CD4-positive, alpha-beta memory T cell (primary cell): Measurements from ENCODE around the gene SLC22A3. TPM values are rescaled to one million over a fixed set of nuclear protein-coding genes. Genes with fewer than 3 reads are reported as not detected.

Experiments used
- CTCF ChIA-PET: fragments of 350-600 bp; sonication (Branson Sonifier 250); formaldehyde crosslinking; loops from one replicate; lab custom pipeline; 2021; ENCODE audit warnings: inconsistent platforms; ENCODE audit not compliant: partially characterized antibody; lab: Charles Lee
- POLR2A ChIA-PET: fragments of 350-600 bp; sonication (Branson Sonifier 250); formaldehyde crosslinking; loops from one replicate; lab custom pipeline; 2021; ENCODE audit not compliant: partially characterized antibody; lab: Charles Lee
- DNase-seq, 5 donors: peaks; one replicate each; pipeline versions ENCODE4 v3.0.0 to v3.0.0-alpha.2; 2020 to 2022; ENCODE audit warnings: mixed read lengths in 1 of 5
- H3K27ac ChIP-seq: one replicate; pipeline ENCODE4 v1.7.0; 2013; ENCODE audit warnings: low read depth, low read length
- H3K27me3 ChIP-seq: 2 replicates; pipeline ENCODE4 v1.7.0; 2013; ENCODE audit warnings: mild to moderate bottlenecking, low read length, moderate library complexity; ENCODE audit not compliant: insufficient read depth
- H3K36me3 ChIP-seq: 2 replicates; pipeline ENCODE4 v1.7.0; 2013; ENCODE audit warnings: mild to moderate bottlenecking, low read length, moderate library complexity; ENCODE audit not compliant: insufficient read depth
- H3K4me1 ChIP-seq: 2 replicates; pipeline ENCODE4 v1.7.0; 2013; ENCODE audit warnings: mild to moderate bottlenecking, low read length, moderate library complexity; ENCODE audit not compliant: insufficient read depth
- H3K4me3 ChIP-seq, 2 donors: one replicate each; pipeline ENCODE4 v1.7.0; 2013; ENCODE audit warnings: low read length in 2 of 2, mild to moderate bottlenecking in 1 of 2
- H3K9me3 ChIP-seq, 2 donors: one replicate each; pipeline ENCODE4 v1.7.0; 2013; ENCODE audit warnings: low read length in 2 of 2, control low read depth in 1 of 2; ENCODE audit not compliant: control insufficient read depth in 1 of 2
- H3K27ac Mint-ChIP-seq, 7 donors: one replicate each; pipeline ENCODE4 v1.8.0; 2020 to 2021; ENCODE audit warnings: mixed read lengths in 7 of 7, mild to moderate bottlenecking in 6 of 7, inconsistent platforms in 3 of 7, moderate library complexity in 3 of 7
- H3K27me3 Mint-ChIP-seq, 2 donors: one replicate each; pipeline ENCODE4 v1.8.0; 2020 to 2021; ENCODE audit warnings: mixed read lengths in 2 of 2
- H3K36me3 Mint-ChIP-seq, 2 donors: one replicate each; pipeline ENCODE4 v1.8.0; 2020 to 2021; ENCODE audit warnings: mixed read lengths in 2 of 2, inconsistent platforms in 1 of 2, mild to moderate bottlenecking in 1 of 2
- H3K4me1 Mint-ChIP-seq, 4 donors: one replicate each; pipeline ENCODE4 v1.8.0; 2020 to 2021; ENCODE audit warnings: mixed read lengths in 4 of 4, mild to moderate bottlenecking in 1 of 4
- H3K4me3 Mint-ChIP-seq, 8 donors: one replicate each; pipeline ENCODE4 v1.8.0; 2020 to 2021; ENCODE audit warnings: mixed read lengths in 8 of 8, mild to moderate bottlenecking in 7 of 8, moderate library complexity in 6 of 8, inconsistent platforms in 3 of 8
- H3K9me3 Mint-ChIP-seq, 8 donors: one replicate each; pipeline ENCODE4 v1.8.0; 2020 to 2021; ENCODE audit warnings: mixed read lengths in 8 of 8, mild to moderate bottlenecking in 5 of 8, inconsistent platforms in 3 of 8, moderate library complexity in 1 of 8
- intact Hi-C: fragments of 100-400 bp; cut with micrococcal nuclease; formaldehyde crosslinking; loops from one replicate; pipeline ENCODE4 v1.15.1; 2023
- polyA plus RNA-seq, 2 donors: library from polyadenylated mRNA; unstranded; fragments of 300-500 nt; fragmentation: Illumina TruSeq; gene quantifications; one replicate each; pipeline ENCODE4 v1.2.3, GENCODE V29; 2021
- total RNA-seq, 2 experiments: library from RNA; stranded (reverse); gene quantifications; one replicate each; pipeline ENCODE4 v1.2.3, GENCODE V29; 2021

The SLC22A3 gene
- total and polyA plus RNA-seq, 4 experiments from 2014 or later = 0.20 to 0.38 TPM; not detected in 2

DNA sequence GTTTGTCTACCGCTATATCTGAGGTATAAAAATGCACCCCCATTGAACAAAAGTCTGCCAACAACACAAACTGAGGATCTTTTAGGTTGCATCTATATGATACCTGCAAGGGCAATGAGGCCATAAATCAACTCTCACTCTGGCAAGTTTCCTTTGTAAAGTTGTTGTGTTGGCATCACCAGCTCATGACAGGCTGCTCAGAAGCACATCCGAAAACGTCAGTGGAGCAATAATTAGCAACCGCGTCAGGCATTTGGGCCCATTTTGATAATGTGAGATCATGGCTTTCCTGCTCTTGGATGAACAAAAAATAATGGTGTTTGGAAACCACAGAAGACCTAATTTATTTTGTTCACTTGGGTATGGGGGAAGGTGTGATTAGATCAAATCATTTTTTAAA is 12.0 kb upstream of the SLC22A3 start:
- H3K4me3 Mint-ChIP-seq = no peak overlapping the region
- no peaks in the 10 kb centered on the region for H3K36me3 ChIP-seq
- no peak overlapping the region for H3K4me3 ChIP-seq
- no peak overlapping the region for H3K27ac Mint-ChIP-seq
- DNase-seq = no peak
- intact Hi-C loops = no loop called here
- H3K4me1 Mint-ChIP-seq = no peaks in the 10 kb centered on the region
- no peak overlapping the region for H3K27ac ChIP-seq
- no peaks in the 10 kb centered on the region for H3K4me1 ChIP-seq
- CTCF ChIA-PET = no interaction called here
- H3K27me3 ChIP-seq = no peaks in the 10 kb centered on the region
- peaks cover 23 to 28% of the 10 kb centered on the region in 2 donors for H3K27me3 Mint-ChIP-seq
- H3K36me3 Mint-ChIP-seq = no peaks in the 10 kb centered on the region
- POLR2A ChIA-PET = no interaction called here
- H3K9me3 Mint-ChIP-seq = no peaks in the 10 kb centered on the region
- no peaks in the 10 kb centered on the region for H3K9me3 ChIP-seq

DNA sequence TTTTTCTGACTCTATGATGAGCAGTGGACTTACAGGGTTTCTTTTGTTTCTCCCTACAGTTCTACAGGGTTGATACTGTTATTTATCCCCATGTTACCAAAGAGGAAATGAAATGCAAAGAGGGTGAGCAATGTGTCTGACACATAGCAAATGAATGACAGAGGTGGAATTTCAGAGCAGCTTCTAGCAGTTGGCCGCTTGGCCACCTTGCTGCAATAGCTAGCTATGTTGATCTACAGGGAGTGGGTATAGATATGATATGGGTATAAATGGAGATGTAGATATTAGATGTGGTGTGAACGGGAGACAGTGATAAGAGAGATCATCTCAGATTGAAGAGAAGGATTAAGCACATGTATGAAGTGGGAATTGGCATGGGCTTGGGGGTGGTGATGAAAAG is 10.9 kb upstream of the SLC22A3 start:
- H3K4me1 Mint-ChIP-seq = no peaks in the 10 kb centered on the region
- no peaks in the 10 kb centered on the region for H3K4me1 ChIP-seq
- intact Hi-C loops = no loop called here
- no peaks in the 10 kb centered on the region for H3K36me3 Mint-ChIP-seq
- H3K9me3 Mint-ChIP-seq = no peaks in the 10 kb centered on the region
- no peak overlapping the region for H3K27ac ChIP-seq
- CTCF ChIA-PET = no interaction called here
- POLR2A ChIA-PET = no interaction called here
- no peak overlapping the region for H3K27ac Mint-ChIP-seq
- H3K27me3 Mint-ChIP-seq = peaks cover 23 to 24% of the 10 kb centered on the region in 2 donors
- H3K4me3 Mint-ChIP-seq = no peak overlapping the region
- DNase-seq = no peak
- no peak overlapping the region for H3K4me3 ChIP-seq
- H3K36me3 ChIP-seq = no peaks in the 10 kb centered on the region
- H3K9me3 ChIP-seq = no peaks in the 10 kb centered on the region
- no peaks in the 10 kb centered on the region for H3K27me3 ChIP-seq

DNA sequence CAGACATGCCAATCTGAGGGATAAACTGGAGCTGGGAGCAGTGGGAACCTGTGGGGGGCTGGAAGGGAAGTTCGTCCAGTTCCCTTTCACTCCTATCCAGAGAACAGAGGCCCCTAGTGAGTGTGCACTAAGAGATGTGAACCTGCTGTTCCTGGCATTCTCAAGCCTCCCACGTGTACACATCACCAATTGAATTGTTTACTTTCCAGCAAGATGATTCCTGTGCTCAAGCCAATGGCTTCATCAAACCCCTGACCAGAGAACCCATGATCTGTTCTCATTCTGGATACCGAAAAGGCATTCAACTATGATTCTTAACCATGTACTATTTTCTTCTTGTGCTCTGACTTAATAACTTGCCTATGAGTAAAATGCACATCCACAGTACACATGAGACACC is 10.2 kb upstream of the SLC22A3 start:
- ChIA-PET CTCF (no interaction called here), POLR2A (no interaction called here)
- Histone ChIP-seq H3K4me3 (no peak overlapping the region), H3K36me3 (no peaks in the 10 kb centered on the region), H3K27me3 (no peaks in the 10 kb centered on the region), H3K27ac (no peak overlapping the region), H3K4me1 (no peaks in the 10 kb centered on the region), H3K9me3 (no peaks in the 10 kb centered on the region)
- Mint-ChIP-seq H3K27me3 (peaks cover 21% of the 10 kb centered on the region in 2 donors), H3K27ac (no peak overlapping the region), H3K4me3 (no peak overlapping the region), H3K9me3 (no peaks in the 10 kb centered on the region), H3K4me1 (no peaks in the 10 kb centered on the region), H3K36me3 (no peaks in the 10 kb centered on the region)
- DNase-seq = no peak
- intact Hi-C loops = no loop called here

DNA sequence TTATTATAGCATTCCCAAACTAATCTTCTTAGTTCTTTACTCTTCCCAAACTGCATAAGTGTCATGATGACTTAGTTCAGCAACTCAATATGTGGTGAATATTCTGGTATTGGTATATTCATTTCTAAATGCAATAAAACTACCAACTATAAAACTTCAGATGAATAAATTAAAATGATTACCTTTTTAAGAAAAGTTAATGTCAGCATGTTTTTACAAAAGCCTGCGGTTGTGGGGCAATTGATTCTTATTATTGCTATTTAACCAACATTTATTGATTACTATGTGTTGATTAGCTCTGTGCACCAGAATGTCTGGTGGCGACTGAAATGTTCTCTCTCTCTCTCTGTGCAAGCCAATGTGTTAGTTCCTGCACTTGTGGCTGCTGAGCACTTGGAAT is 5.0 kb upstream of the SLC22A3 start:
- Mint-ChIP-seq H3K27me3 (peaks cover 16 to 24% of the 10 kb centered on the region in 2 donors), H3K36me3 (no peaks in the 10 kb centered on the region), H3K27ac (no peak overlapping the region), H3K9me3 (peaks cover 0 to 2% (median 0%) of the 10 kb centered on the region in 8 donors), H3K4me3 (no peak overlapping the region), H3K4me1 (peaks cover 0 to 9% (median 5%) of the 10 kb centered on the region in 4 donors)
- H3K36me3 ChIP-seq = no peaks in the 10 kb centered on the region
- H3K27ac ChIP-seq = no peak overlapping the region
- H3K4me3 ChIP-seq = no peak overlapping the region
- ChIA-PET CTCF (no interaction called here), POLR2A (no interaction called here)
- no peak for DNase-seq
- intact Hi-C loops = no loop called here
- H3K4me1 ChIP-seq = no peaks in the 10 kb centered on the region
- no peaks in the 10 kb centered on the region for H3K9me3 ChIP-seq
- H3K27me3 ChIP-seq = peaks cover 6% of the 10 kb centered on the region

DNA sequence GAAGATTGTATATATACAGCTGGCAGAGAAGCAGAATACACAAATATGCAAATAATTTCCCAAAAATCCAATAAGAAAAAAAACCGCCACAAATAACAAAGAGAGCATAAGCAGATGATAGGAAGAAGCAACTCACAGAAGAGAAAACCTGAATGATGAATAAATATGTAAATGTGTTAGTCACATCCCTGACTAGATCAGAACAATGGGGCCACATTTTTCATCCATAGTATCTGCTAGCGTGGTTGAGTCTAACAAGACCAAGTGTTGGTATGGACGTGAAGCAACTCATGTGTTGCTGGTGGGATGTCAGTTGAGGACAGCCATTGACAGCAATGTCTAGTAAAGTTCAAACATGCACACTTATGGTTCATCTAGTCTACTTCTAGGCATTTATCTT is 3.9 kb upstream of the SLC22A3 start:
- no peaks in the 10 kb centered on the region for H3K9me3 ChIP-seq
- ChIA-PET CTCF (no interaction called here), POLR2A (no interaction called here)
- Mint-ChIP-seq H3K27ac (no peak overlapping the region), H3K36me3 (no peaks in the 10 kb centered on the region), H3K27me3 (peaks cover 21 to 23% of the 10 kb centered on the region in 2 donors), H3K9me3 (peaks cover 0 to 2% (median 0%) of the 10 kb centered on the region in 8 donors), H3K4me1 (peaks cover 3 to 13% (median 6%) of the 10 kb centered on the region in 4 donors), H3K4me3 (no peak overlapping the region)
- no peak overlapping the region for H3K27ac ChIP-seq
- intact Hi-C loops = no loop called here
- no peak overlapping the region for H3K4me3 ChIP-seq
- no peaks in the 10 kb centered on the region for H3K4me1 ChIP-seq
- H3K36me3 ChIP-seq = no peaks in the 10 kb centered on the region
- peaks cover 6% of the 10 kb centered on the region for H3K27me3 ChIP-seq
- DNase-seq = no peak

DNA sequence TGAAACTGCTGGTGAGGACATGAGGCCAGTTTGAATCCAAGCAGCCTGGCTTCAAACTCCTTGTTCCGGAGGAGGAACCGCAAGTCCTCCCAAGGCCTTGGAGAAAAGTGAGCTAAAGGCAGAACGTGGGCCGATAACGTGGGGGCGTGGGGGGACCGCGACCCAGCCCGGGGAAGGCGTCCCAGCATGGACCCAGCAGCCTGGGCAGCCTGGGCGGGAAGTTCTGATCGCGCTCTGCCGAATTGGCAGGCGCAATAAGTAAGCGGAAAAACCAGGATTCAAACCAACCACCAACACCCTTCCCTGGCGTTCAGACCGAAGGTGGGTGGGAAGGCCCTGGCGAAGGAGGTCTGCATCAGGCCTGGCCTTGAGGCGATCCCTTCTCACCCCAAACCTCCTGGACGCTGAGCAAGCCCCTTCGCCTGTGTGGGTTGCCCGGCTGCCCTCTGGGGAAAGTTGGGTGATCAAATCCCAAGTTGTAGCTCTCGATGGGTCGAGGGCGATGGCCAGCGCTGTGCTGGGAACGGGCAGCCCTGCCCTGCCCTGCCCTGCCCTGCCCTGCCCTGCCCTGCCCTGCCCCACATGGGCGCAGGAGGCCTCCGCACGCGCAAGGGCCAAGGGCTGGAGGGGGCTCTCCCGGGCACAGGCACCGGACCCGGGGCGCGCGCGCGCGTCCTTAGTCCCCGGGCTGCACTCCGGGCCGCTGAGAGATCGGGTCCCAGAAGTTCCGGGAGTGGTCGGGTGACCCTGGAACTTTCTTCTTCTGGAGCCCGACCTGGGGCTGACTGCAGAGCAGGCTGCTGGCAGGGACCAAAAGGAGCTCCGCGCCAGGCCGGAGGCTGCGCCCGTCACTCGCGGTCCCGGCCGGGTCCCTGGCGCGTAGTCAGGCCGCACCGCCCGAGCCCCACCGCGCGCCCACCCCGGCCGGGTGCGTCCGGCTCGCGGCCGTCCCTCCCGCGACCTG is 637 bp upstream of the SLC22A3 start:
- H3K27ac Mint-ChIP-seq = no peak overlapping the region
- DNase-seq = no peak
- intact Hi-C loops = no loop called here
- H3K36me3 Mint-ChIP-seq = no peaks in the 10 kb centered on the region
- H3K4me3 ChIP-seq = no peak overlapping the region
- no peak overlapping the region for H3K27ac ChIP-seq
- H3K36me3 ChIP-seq = no peaks in the 10 kb centered on the region
- no peaks in the 10 kb centered on the region for H3K4me1 ChIP-seq
- peaks cover 0 to 2% (median 0%) of the 10 kb centered on the region in 8 donors for H3K9me3 Mint-ChIP-seq
- peak overlapping the region in 4 of 8 donors; percentile 1 to 52 (median 12) for H3K4me3 Mint-ChIP-seq
- ChIA-PET POLR2A (no interaction called here), CTCF (no interaction called here)
- no peaks in the 10 kb centered on the region for H3K9me3 ChIP-seq
- peaks cover 3 to 21% (median 10%) of the 10 kb centered on the region in 4 donors for H3K4me1 Mint-ChIP-seq
- H3K27me3 ChIP-seq = peaks cover 6% of the 10 kb centered on the region
- peaks cover 34 to 47% of the 10 kb centered on the region in 2 donors for H3K27me3 Mint-ChIP-seq

DNA sequence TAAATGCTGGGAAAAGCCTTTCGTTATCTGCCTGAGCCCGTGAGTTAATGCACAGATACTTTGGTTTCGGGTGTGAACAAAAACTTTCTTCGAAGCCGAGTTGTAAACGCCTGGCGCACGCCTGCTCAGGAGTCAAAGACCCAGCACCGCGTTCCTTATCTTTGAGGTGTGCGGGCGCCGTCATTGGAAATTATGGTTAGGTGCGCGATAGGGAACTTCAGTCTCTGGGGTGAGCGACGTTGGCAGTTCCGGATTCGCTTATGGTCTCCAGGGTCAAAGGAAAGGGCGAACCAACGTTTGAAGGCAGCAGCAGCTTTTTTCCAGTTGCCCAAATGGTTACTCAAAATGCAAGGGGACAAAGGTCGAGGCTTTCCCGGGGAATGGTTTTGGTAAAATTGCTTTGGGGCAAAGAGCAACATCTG is 853 bp downstream of the SLC22A3 start:
- H3K36me3 Mint-ChIP-seq = no peaks in the 10 kb centered on the region
- no peaks in the 10 kb centered on the region for H3K4me1 ChIP-seq
- no peak overlapping the region for H3K27ac Mint-ChIP-seq
- DNase-seq = no peak
- H3K27me3 Mint-ChIP-seq = peaks cover 36 to 48% of the 10 kb centered on the region in 2 donors
- ChIA-PET CTCF (no interaction called here), POLR2A (no interaction called here)
- peaks cover 6% of the 10 kb centered on the region for H3K27me3 ChIP-seq
- H3K4me3 ChIP-seq = no peak overlapping the region
- H3K9me3 ChIP-seq = no peaks in the 10 kb centered on the region
- H3K4me3 Mint-ChIP-seq = peak overlapping the region; percentile 30 to 76 (median 72)
- H3K4me1 Mint-ChIP-seq = peaks cover 3 to 21% (median 10%) of the 10 kb centered on the region in 4 donors
- intact Hi-C loops = no loop called here
- peaks cover 0 to 2% (median 0%) of the 10 kb centered on the region in 8 donors for H3K9me3 Mint-ChIP-seq
- no peaks in the 10 kb centered on the region for H3K36me3 ChIP-seq
- no peak overlapping the region for H3K27ac ChIP-seq
